HG02588 (cell line): Measurements from ENCODE around the gene CLIP1.
"Not testable (repeated sequence)": the region's sequence is repeated elsewhere in the genome, so short reads cannot be mapped to it uniquely, and the experiment has no call there.

Experiments
- ATAC-seq: cut with Tn5 transposase; IDR thresholded peaks from one replicate; pipeline ENCODE4 v1.9.1; 2021; ENCODE audit warnings: mild to moderate bottlenecking, moderate library complexity; ENCODE audit not compliant: unreplicated experiment

The CLIP1 gene

DNA sequence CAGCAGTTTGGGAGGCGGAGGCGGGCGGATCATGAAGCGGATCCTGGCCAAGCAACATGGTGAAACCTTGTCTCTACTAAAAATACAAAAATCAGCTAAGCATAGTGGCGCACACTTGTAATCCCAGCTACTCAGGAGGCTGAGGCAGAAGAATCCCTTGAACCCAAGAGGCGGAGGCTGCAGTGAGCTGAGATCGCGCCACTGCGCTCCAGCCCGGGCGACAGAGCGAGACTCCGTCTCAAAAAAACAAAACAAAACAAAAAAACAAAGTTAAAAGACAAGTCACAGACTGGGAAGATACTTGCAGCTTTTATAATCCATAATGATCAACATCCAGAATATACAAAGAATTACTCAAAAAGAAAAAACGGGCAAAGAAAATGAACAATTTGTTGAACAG is 161.7 kb downstream of the CLIP1 start:
- not testable (repeated sequence) for ATAC-seq

DNA sequence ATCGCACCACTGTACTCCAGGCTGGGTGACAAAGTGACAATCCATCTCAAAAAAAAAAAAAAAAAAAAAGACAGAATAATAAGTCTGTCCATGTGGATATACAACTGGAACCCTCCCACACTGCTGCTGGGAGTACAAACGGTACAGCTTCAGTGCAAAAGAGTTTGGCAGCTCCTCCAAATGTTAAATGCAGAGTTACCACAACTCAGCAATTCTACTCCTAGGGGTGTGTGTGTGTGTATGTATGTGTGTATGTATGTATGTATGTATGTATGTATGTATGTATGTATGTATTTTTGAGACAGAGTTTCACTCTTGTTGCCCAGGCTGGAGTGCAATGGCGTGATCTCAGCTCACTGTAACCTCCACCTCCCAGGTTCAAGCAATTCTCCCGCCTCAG is 163.5 kb downstream of the CLIP1 start:
- ATAC-seq: not testable (repeated sequence)

DNA sequence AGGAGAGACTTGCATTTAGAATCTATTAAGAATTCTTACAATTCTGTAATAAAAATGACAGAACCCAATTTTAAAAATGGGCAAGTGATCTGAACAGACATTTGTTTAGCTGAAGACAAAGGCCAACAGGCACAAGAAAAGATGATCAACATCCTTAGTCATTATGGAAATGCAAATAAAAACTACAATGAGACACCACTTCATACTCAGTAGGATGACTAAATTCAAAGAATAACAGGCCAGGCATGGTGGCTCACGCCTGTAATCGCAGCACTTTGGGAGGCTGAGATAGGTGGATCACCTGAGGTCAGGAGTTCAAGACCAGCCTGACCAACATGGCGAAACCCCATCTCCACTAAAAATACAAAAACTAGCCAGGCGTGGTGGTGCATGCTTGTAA is 164.0 kb downstream of the CLIP1 start:
- not testable (repeated sequence) for ATAC-seq

DNA sequence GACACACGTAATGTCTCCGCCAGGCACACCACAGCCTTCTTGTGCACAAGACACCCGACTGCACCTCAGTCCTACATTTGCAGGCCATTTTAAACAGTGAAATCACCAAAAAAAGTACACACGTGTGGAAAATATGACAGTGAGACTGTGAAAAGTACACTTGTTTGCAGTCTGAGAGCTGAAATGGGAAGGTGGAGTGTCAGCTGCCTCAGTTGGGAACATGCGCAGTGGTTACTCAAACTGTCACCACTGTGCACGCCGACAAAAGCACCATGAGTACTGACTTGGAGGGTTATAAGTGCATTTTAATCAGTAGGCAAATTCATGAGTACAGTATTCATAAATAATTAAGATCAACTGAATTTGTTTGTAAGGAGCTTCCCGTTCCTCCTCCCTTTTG is 171.9 kb downstream of the CLIP1 start:
- ATAC-seq: no peak

DNA sequence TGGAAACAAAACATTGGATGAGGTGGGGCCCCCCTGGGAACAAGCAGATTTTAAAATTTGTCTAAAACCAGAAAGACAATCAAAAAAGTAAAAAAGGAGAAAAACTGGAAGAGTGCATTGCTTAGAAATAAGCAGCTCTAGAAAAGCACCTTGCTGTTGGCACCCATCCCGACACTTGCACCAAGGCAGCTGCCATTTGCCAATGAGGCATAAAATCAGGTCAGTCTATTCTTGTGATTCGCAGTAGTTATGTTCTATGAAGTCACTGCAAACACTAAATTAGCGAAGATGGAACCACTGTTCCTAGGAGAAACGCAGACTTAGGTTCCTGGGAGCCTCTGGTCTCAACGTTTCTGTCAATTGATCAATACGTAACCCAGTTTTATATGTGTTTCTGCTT is 172.4 kb downstream of the CLIP1 start:
- ATAC-seq: no peak

DNA sequence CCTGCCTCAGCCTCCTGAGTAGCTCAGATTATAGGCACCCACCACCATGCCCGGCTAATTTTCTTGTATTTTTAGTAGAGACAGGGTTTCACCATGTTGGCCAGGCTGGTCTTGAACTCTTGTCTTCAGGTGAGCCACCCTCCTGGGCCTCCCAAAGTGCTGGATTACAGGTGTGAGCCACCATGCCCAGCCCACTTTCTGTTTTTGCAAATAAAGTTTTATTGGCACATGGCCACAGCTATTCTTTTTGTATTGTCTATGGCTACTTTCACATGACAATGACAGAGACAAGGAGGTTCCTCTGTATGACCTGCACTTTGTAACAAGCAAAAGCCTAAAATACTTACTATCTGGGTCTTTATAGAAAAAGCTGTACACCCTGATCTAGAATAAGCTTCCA is 176.9 kb downstream of the CLIP1 start:
- ATAC-seq: no peak

DNA sequence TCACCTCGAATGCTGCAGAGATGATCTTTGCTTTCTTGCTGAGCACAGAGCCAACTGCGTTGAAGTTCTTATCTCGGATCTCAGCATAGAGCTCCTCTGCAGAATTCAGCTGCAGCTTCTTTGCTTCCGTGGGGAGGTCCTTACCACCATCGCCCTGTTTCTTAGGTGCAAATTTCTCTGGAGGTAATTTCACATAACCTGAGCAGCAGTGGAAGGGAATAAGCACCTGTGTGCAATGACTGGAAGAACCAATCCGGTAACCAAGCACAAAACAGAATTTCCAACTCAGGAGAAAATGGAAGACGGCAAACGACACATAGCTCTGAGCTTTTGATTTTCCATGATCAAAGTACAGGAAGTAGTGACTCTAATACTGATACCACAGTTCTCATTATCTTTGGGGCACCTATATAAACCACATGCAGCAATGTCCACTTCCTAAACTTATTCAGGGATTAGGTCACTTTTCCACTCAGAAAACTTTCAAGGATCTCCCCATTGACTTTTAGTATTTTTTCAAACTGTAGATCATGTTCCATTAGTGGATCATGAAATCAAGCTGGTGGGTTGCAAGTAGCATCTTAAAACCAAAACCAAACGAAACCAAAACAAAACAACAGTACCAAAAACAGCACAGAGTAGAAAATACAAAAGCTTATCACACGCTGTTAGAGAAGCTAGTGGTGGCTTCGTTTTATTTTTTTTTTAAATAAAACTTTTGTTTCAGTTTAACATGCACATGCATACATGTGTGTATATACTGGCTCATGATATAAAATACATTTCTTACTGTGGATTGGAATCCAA is 177.7 kb downstream of the CLIP1 start:
- no peak for ATAC-seq

DNA sequence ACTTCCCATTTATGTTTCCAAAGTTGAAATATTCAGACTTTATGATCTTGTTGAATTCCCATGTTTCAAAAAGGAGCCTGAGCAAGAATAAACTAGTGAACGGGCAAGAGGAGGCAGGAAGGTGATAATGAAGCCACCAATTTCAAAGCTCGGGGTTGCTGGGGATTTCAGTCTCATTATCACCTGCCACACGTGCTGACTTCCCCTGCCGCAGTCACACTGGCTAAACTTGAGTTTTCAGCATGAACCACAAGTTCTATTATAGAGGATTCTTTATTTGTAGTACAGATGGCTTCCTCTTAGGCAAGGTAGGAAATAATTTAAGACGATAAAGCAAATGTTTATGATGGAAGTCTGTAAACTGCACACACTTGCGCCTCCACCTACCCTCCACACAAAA is 178.5 kb downstream of the CLIP1 start:
- ATAC-seq: no peak

DNA sequence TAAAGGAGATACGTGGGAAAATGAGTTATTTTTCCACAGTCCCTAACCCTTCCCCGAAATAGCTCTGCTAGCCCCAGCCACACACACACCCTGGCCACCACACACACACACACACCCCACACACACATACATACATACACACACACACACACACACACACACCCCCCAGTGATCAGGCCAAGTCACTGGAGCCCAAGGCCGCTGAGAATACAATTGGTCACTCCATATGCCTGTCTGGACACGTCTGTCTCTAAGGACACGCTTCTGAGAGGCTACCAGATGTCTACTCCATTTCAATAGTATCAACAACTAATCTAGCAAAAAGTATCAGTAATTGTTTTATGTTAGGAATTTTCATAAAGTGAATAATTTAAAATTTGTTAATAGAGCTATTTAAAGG is 183.6 kb downstream of the CLIP1 start:
- no peak for ATAC-seq

DNA sequence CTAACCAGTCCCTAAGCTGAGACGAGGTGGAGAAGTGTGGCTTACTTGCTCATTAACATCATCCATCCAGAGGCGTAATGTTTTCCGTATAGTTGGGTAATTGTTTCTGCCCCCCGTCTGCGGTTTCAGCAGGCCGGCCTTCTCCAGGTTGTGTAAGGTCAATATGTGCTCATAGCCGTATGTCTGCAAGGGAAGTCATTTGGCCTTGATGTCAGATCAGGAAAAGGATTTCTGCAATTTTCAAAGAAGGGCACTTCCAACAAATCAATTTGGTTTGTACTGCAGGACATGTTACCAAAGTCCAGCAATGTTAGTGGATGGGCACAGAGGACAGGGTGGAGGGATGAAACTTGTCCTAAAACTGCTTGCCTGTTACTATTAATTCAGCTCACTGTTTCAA is 186.7 kb downstream of the CLIP1 start:
- ATAC-seq: no peak

DNA sequence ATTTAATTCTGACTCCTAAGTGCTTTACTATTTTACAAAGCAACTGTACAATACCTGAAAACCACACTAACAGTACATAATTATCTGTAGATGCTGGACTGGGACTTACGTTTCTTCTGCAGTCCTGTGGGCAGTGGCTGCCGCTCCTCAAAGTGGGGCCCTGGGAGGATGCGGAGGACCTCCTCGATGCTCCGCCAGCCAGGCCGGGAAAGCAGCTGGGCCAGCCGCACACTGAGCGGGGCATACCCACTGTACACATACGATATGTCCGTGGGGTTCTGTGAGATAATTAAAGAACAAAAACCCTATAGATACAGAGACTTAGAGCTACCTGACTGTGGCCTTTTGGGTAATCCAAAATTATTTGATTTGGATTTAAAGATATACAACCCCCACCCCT is 189.8 kb downstream of the CLIP1 start:
- no peak for ATAC-seq

DNA sequence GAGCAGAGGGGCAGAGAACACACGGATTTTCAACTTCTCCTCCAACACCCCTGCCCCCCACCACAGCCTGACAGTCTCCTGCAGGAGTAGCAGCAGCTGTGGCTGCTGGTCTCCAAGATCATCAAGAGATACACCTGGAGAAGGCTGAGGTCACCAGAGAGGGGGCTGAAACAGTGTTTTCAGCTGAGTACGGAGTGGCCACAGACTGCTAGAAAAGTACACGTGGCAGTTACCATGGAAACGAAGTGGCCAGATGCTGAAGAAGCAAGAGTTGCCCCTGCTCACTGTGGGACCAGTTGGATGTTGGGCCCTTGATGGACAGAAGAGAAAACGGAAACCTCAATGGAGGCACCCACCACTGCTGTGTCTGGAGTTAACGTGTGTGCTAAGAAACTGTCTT is 191.7 kb downstream of the CLIP1 start:
- ATAC-seq: no peak

DNA sequence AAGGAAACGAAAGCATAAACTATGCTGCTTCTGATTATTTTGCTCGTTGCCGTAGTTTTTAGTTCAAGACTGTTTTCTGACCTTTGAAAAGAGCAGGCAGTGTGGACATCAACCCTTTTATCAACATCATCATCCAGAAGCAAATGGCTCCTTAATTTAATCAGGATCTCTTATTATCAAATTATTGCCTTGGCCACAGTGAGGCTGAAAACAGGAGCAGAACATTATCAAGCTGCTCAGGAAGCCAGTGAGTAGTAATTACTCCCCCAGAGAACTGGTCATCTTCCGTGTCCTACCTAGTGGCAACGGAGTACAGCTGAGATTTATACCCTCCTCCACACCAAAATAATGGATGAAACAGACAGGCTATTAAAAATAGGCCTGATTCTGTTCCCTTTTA is 194.4 kb downstream of the CLIP1 start:
- no peak for ATAC-seq

DNA sequence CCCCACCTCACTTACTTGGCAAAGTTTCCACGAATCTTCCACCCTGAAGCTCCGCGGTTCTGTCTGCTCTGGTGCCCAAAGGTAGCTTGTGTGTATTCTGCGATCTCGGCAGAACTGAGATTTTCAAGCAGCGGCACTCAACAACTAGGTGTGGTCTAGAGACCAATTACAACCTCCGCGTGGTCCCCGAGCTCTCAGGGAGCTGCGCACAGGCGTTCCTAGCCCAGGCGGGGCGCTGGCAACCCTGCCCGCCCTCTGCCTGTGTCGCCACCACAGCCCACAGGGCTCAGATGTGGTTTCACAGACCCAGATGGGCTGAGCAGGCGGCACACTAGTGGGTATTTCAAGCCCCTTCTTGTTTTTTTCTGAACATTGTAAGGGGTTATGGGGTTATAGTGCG is 195.1 kb downstream of the CLIP1 start:
- ATAC-seq: no peak

DNA sequence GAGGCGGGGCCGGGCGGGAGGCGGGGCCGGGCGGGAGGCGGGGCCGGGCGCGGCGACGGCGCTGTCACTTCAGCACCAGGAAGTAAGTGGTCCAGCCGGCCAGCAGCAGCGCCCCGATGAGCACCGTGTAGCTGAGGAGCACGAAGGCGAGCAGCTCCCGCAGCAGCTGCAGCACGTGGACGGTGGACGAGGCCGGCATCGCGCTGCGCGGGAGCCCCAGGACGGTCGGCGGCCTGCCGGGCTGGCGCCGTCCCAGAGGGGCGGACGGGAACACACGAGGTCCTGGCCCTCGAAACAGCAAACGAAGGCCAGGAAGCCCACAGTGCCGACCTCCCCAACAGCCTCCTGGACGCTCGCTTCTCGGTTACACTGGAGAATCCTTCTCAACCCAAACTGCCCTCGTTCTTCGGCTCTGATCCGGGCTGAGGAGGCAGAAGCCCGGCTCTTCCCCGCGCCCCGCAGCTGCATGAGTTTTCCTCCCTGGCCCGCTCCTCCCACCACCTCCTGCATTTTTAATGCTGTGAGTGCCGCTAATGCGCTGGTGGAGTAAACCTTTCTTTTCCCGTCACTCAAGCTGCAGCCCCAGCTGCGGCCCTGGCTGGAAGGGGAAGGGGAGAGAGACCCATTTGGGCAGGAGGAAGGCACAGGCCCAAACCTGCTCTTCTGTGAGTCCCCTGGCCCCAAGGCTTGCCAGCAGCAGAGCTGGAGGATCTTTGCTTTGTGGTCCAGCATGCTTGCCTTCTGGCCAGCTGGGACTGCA is 195.9 kb downstream of the CLIP1 start:
- ATAC-seq: no peak

DNA sequence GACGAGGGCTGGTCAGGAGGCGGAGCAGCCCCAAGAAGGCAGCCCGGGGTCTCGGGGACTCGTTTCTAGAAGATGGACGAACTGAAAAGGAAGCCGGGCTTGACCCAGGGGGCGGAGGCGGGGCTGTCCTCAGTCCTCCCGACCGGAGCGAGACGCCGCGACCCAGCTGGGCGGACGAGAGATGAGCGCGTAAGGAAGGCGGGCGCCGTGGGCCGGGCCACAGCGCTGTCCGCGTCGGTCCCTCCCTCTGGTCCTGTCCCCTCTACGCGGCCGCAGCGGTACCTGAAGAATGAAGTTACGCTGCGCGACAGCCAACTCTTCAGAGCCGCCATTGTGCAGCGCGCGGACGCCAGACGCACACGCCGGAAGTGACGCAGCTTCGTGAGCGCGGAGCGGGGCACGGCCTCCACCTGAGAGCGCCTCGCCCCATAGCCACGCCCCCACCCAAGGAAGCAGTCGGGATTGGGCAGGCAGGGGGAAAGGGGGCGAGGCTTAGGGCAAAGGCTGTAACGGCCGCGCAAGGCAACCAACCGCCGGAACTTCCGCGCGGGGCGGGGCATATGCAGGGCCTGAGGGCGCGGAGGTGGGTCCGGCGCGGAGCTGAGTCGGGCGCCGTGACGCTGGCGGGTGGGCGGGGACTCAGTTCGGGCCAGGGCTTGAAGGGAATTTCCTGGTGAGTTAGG is 196.6 kb downstream of the CLIP1 start, which contains the start of gene DIABLO:
TSS of gene DIABLO (minus strand) at position 370 of the 683 bp plus-strand sequence. CDS start at position 332, 38 bp downstream.
- peak; percentile 86 for ATAC-seq
